GM19468 (cell line): ENCODE data around the gene GNG2.

Source experiments
- ATAC-seq: cut with Tn5 transposase; IDR thresholded peaks from one replicate; pipeline ENCODE4 v1.9.1; 2021; ENCODE audit warnings: mild to moderate bottlenecking, moderate library complexity, moderate number of reproducible peaks; ENCODE audit not compliant: unreplicated experiment; ENCODE audit errors: extremely low read depth

The GNG2 gene

GRCh38 chr14:52014601-52015267, 154.3 kb downstream of the GNG2 start:
- ATAC-seq = no peak

GRCh38 chr14:52015411-52016030, 155.1 kb downstream of the GNG2 start:
- ATAC-seq = no peak

GRCh38 chr14:52018252-52018651, 157.8 kb downstream of the GNG2 start:
- no peak for ATAC-seq

- no peak for ATAC-seq
Measured at GRCh38 chr14:52018970-52019369, 158.6 kb downstream of the GNG2 start.
